H9 (cell line): ENCODE data around the gene RC3H1. TPM values are rescaled to one million over a fixed set of nuclear protein-coding genes. Genes with fewer than 3 reads are reported as not detected.

Source experiments
- DNase-seq: peaks from one replicate; pipeline ENCODE4 v3.0.0-alpha.2; 2017
- H2AFZ ChIP-seq: one replicate; pipeline ENCODE4 v1.6.1; 2013; ENCODE audit warnings: mild to moderate bottlenecking, low read length, control low read depth, moderate library complexity
- H2AK5ac ChIP-seq: 2 replicates; pipeline ENCODE4 v1.6.1; 2013; ENCODE audit warnings: low read length, control low read depth, mixed read lengths; ENCODE audit not compliant: insufficient read length
- H2BK120ac ChIP-seq: one replicate; pipeline ENCODE4 v1.6.1; 2013; ENCODE audit warnings: low read depth, mild to moderate bottlenecking, low read length, control low read depth, inconsistent platforms; ENCODE audit not compliant: poor library complexity, severe bottlenecking
- H2BK12ac ChIP-seq: 2 replicates; pipeline ENCODE4 v1.6.1; 2013; ENCODE audit warnings: low read length, control low read depth, mixed read lengths, low read depth; ENCODE audit not compliant: insufficient read length
- H2BK15ac ChIP-seq: 2 replicates; pipeline ENCODE4 v1.6.1; 2013; ENCODE audit warnings: low read depth, low read length, control low read depth
- H2BK20ac ChIP-seq: one replicate; pipeline ENCODE4 v1.6.1; 2013; ENCODE audit warnings: low read depth, mild to moderate bottlenecking, low read length, control low read depth, inconsistent platforms; ENCODE audit not compliant: poor library complexity, severe bottlenecking
- H2BK5ac ChIP-seq: 2 replicates; pipeline ENCODE4 v1.6.1; 2013; ENCODE audit warnings: low read length, control low read depth, mixed read lengths; ENCODE audit not compliant: insufficient read length
- H3K14ac ChIP-seq: 2 replicates; pipeline ENCODE4 v1.6.1; 2013; ENCODE audit warnings: low read length, control low read depth; ENCODE audit not compliant: insufficient read depth
- H3K18ac ChIP-seq: 2 replicates; pipeline ENCODE4 v1.6.1; 2013; ENCODE audit warnings: low read depth, mild to moderate bottlenecking, mixed read lengths, low read length, control low read depth; ENCODE audit not compliant: insufficient read length
- H3K23ac ChIP-seq: 2 replicates; pipeline ENCODE4 v1.6.1; 2013; ENCODE audit warnings: low read length, control low read depth, mixed read lengths, low read depth; ENCODE audit not compliant: insufficient read length
- H3K23me2 ChIP-seq: 2 replicates; pipeline ENCODE4 v1.6.1; 2013; ENCODE audit warnings: low read depth, mild to moderate bottlenecking, mixed read lengths, low read length, control low read depth; ENCODE audit not compliant: insufficient read length, poor library complexity, severe bottlenecking
- H3K27ac ChIP-seq: 2 replicates; pipeline ENCODE4 v1.5.1; 2013; ENCODE audit warnings: low read length, control low read depth, mixed read lengths, low read depth; ENCODE audit not compliant: insufficient read length
- H3K27me3 ChIP-seq: 2 replicates; pipeline ENCODE4 v1.6.1; 2013; ENCODE audit warnings: low read length, control low read depth, inconsistent platforms; ENCODE audit not compliant: insufficient read depth
- H3K4ac ChIP-seq: 2 replicates; pipeline ENCODE4 v1.6.1; 2013; ENCODE audit warnings: low read depth, mild to moderate bottlenecking, control low read depth, inconsistent platforms, low read length, moderate library complexity
- H3K4me1 ChIP-seq: 2 replicates; pipeline ENCODE4 v1.6.1; 2013; ENCODE audit warnings: low read length, control low read depth, inconsistent platforms; ENCODE audit not compliant: insufficient read depth
- H3K4me2 ChIP-seq: 2 replicates; pipeline ENCODE4 v1.6.1; 2013; ENCODE audit warnings: low read length, control low read depth, mixed read lengths; ENCODE audit not compliant: insufficient read length, insufficient read depth
- H3K56ac ChIP-seq: 2 replicates; pipeline ENCODE4 v1.6.1; 2013; ENCODE audit warnings: low read depth, mild to moderate bottlenecking, mixed read lengths, low read length, control low read depth; ENCODE audit not compliant: insufficient read length
- H3K79me1 ChIP-seq: 2 replicates; pipeline ENCODE4 v1.6.1; 2013; ENCODE audit warnings: low read depth, mild to moderate bottlenecking, moderate library complexity, low read length, control low read depth, inconsistent platforms; ENCODE audit not compliant: insufficient read depth, poor library complexity, severe bottlenecking
- H3K79me2 ChIP-seq: 2 replicates; pipeline ENCODE4 v1.6.1; 2013; ENCODE audit warnings: low read length, control low read depth, inconsistent platforms; ENCODE audit not compliant: insufficient read depth
- H3K9ac ChIP-seq: 2 replicates; pipeline ENCODE4 v1.6.1; 2013; ENCODE audit warnings: low read length, control low read depth, mixed read lengths; ENCODE audit not compliant: insufficient read length; ENCODE audit errors: extremely low read depth
- H3K9me3 ChIP-seq: one replicate; pipeline ENCODE4 v1.6.1; 2013; ENCODE audit warnings: low read depth, low read length, inconsistent platforms; ENCODE audit not compliant: control insufficient read depth
- H3T11ph ChIP-seq: one replicate; pipeline ENCODE4 v1.6.1; 2013; ENCODE audit warnings: mild to moderate bottlenecking, low read length, control low read depth, inconsistent platforms
- H4K20me1 ChIP-seq: one replicate; pipeline ENCODE4 v1.6.1; 2013; ENCODE audit not compliant: control insufficient read depth, insufficient read length, insufficient read depth
- H4K5ac ChIP-seq: 2 replicates; pipeline ENCODE4 v1.6.1; 2013; ENCODE audit warnings: low read depth, mild to moderate bottlenecking, mixed read lengths, low read length, control low read depth; ENCODE audit not compliant: insufficient read length
- H4K8ac ChIP-seq: replicated peaks from 2 replicates; pipeline ENCODE4 v1.6.1; 2013; ENCODE audit warnings: low read length, control low read depth, mixed read lengths, low read depth; ENCODE audit not compliant: insufficient read length
- H4K91ac ChIP-seq: 2 replicates; pipeline ENCODE4 v1.6.1; 2013; ENCODE audit warnings: low read depth, mild to moderate bottlenecking, moderate library complexity, mixed read lengths, low read length, control low read depth; ENCODE audit not compliant: insufficient read length
- H3K27ac Mint-ChIP-seq, 3 experiments: 2 replicates in 2 of 3; 3 replicates in 1 of 3; pipeline ENCODE4 v1.8.0; 2020 to 2021; ENCODE audit warnings: mixed read lengths in 3 of 3, mild to moderate bottlenecking in 1 of 3, moderate library complexity in 1 of 3
- H3K27me3 Mint-ChIP-seq: 2 replicates; pipeline ENCODE4 v1.8.0; 2021; ENCODE audit warnings: low read depth, mild to moderate bottlenecking, moderate library complexity, mixed read lengths
- H3K36me3 Mint-ChIP-seq, 3 experiments: 2 replicates in 2 of 3; 3 replicates in 1 of 3; pipeline ENCODE4 v1.8.0; 2020 to 2021; ENCODE audit warnings: low read depth in 3 of 3, mixed read lengths in 3 of 3; ENCODE audit not compliant: insufficient read depth in 1 of 3
- H3K4me1 Mint-ChIP-seq, 2 experiments: 2 replicates each; pipeline ENCODE4 v1.8.0; 2020; ENCODE audit warnings: mixed read lengths in 2 of 2
- H3K4me3 Mint-ChIP-seq, 2 experiments: 2 replicates in 1 of 2; 3 replicates in 1 of 2; pipeline ENCODE4 v1.8.0; 2020 to 2021; ENCODE audit warnings: mild to moderate bottlenecking in 2 of 2, mixed read lengths in 2 of 2, moderate library complexity in 1 of 2
- H3K9me3 Mint-ChIP-seq, 2 experiments: 2 replicates in 1 of 2; 3 replicates in 1 of 2; pipeline ENCODE4 v1.8.0; 2020; ENCODE audit warnings: mild to moderate bottlenecking in 2 of 2, mixed read lengths in 2 of 2, moderate library complexity in 1 of 2
- WGBS: extraction: QIAGEN DNeasy Blood & Tissue Kit; methylation state at CpG from one replicate; pipeline ENCODE4 v1.1.7; 2013; ENCODE audit warnings: missing lambda C conversion rate, low lambda C conversion rate, mixed read lengths; ENCODE audit not compliant: insufficient read length; ENCODE audit errors: extremely low coverage; 5-methylcytosine and 5-hydroxymethylcytosine counted together
- total RNA-seq: library from RNA; stranded (reverse); gene quantifications from 2 replicates; pipeline ENCODE4 v1.2.1, GENCODE V29; 2021
- TF ChIP-seq, protein P1 (sequence below): fragments of 200-600 bp; sonication (generic); conservative IDR thresholded peaks from 3 replicates; pipeline ENCODE4 v1.8.0; 2021; ENCODE audit warnings: antibody characterized with exemption, mild to moderate bottlenecking

RC3H1 gene
- total RNA-seq, 1 experiment from 2014 or later: 36.1 TPM

- no peaks in the 10 kb centered on the region for H3K27me3 ChIP-seq
- no peaks in the 10 kb centered on the region for H3K9me3 ChIP-seq
- no peak overlapping the region for H3K18ac ChIP-seq
- no peak overlapping the region for H2BK120ac ChIP-seq
- H4K8ac ChIP-seq: no peak overlapping the region
- no peak overlapping the region for H4K5ac ChIP-seq
- no peak overlapping the region for H2BK20ac ChIP-seq
- no peaks in the 10 kb centered on the region for H3K9me3 Mint-ChIP-seq
- no peak overlapping the region for H2AFZ ChIP-seq
- no peak overlapping the region for H2AK5ac ChIP-seq
- H3K27me3 Mint-ChIP-seq: no peaks in the 10 kb centered on the region
- H3K4ac ChIP-seq: no peak overlapping the region
- H3K27ac ChIP-seq: no peak overlapping the region
- H3K23ac ChIP-seq: no peak overlapping the region
- H3T11ph ChIP-seq: no peak overlapping the region
- no peak overlapping the region for H3K4me3 Mint-ChIP-seq
- WGBS: no CpG with 5 or more reads among the region's 3 CpGs
- peak overlapping the region; percentile 30 for H3K4me2 ChIP-seq
- no peak overlapping the region for H2BK15ac ChIP-seq
- H4K20me1 ChIP-seq: no peaks in the 10 kb centered on the region
- H4K91ac ChIP-seq: no peak overlapping the region
- peak overlapping the region in 1 of 3 experiments; percentile 89; a peak in 2 of 7 replicates for H3K27ac Mint-ChIP-seq
- H3K79me1 ChIP-seq: peaks cover 10% of the 10 kb centered on the region
- no peak overlapping the region for H3K9ac ChIP-seq
- H3K23me2 ChIP-seq: no peaks in the 10 kb centered on the region
- H3K14ac ChIP-seq: no peak overlapping the region
- no peak overlapping the region for H2BK12ac ChIP-seq
- H3K4me1 Mint-ChIP-seq: peaks cover 17 to 19% of the 10 kb centered on the region in 2 experiments
- TF ChIP-seq, protein P1, sequence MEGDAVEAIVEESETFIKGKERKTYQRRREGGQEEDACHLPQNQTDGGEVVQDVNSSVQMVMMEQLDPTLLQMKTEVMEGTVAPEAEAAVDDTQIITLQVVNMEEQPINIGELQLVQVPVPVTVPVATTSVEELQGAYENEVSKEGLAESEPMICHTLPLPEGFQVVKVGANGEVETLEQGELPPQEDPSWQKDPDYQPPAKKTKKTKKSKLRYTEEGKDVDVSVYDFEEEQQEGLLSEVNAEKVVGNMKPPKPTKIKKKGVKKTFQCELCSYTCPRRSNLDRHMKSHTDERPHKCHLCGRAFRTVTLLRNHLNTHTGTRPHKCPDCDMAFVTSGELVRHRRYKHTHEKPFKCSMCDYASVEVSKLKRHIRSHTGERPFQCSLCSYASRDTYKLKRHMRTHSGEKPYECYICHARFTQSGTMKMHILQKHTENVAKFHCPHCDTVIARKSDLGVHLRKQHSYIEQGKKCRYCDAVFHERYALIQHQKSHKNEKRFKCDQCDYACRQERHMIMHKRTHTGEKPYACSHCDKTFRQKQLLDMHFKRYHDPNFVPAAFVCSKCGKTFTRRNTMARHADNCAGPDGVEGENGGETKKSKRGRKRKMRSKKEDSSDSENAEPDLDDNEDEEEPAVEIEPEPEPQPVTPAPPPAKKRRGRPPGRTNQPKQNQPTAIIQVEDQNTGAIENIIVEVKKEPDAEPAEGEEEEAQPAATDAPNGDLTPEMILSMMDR: no peak
- H3K79me2 ChIP-seq: peaks cover 5% of the 10 kb centered on the region; the same call in 1 of the 2 replicates
- no peak overlapping the region for H3K56ac ChIP-seq
- H3K36me3 Mint-ChIP-seq: peaks cover 0 to 6% (median 4%) of the 10 kb centered on the region in 3 experiments; a peak in 4 of 7 replicates
- H2BK5ac ChIP-seq: no peak overlapping the region
- H3K4me1 ChIP-seq: peaks cover 4% of the 10 kb centered on the region; the same call in 1 of the 2 replicates
- DNase-seq: no peak
These were observed 20.6 kb downstream of the RC3H1 start for GRCh38 chr1:174001573-174001972.
